ENCODE measurements around the gene ZNF653.

Gene ZNF653

GRCh38 chr19:11486661-11487503 is 18.8 kb downstream of the ZNF653 start:
- no peak for DNase-seq (ENCODE audit: low read depth in 1 of 2, low spot score in 1 of 2)
- Histone ChIP-seq H3K27ac (replicated peaks) (no peak overlapping the region), H3K4me3 (replicated peaks; ENCODE audit: insufficient read depth, low read length) (no peak overlapping the region), H3K27me3 (ENCODE audit: insufficient read depth, poor library complexity, severe bottlenecking) (peaks cover 5% of the 10 kb centered on the region)
- no peak for TF ChIP-seq REST (IDR thresholded peaks at IDR 0.05; ENCODE audit: insufficient replicate concordance, low read depth)
- TF ChIP-seq CTCF (IDR thresholded peaks at IDR 0.05; ENCODE audit: insufficient read depth, low read length) = no peak
- no peak for TF ChIP-seq SPI1 (IDR thresholded peaks at IDR 0.05; ENCODE audit: borderline replicate concordance, low read depth)
- no peak for TF ChIP-seq GABPA (IDR thresholded peaks at IDR 0.05; ENCODE audit: low read depth)
- TF ChIP-seq POLR2AphosphoS5 (IDR thresholded peaks at IDR 0.05; ENCODE audit: low read depth) = no peak

- no peak overlapping the region for H3K4me3 ChIP-seq (replicated peaks; ENCODE audit: insufficient read depth, low read length)
- TF ChIP-seq CTCF (IDR thresholded peaks at IDR 0.05; ENCODE audit: insufficient read depth, low read length) (no peak), SPI1 (IDR thresholded peaks at IDR 0.05; ENCODE audit: borderline replicate concordance, low read depth) (no peak), POLR2AphosphoS5 (IDR thresholded peaks at IDR 0.05; ENCODE audit: low read depth) (no peak)
- DNase-seq (ENCODE audit: low read depth in 1 of 2, low spot score in 1 of 2) = no peak
Observed at GRCh38 chr19:11485245-11485837, 20.3 kb downstream of the ZNF653 start.

GRCh38 chr19:11483366-11484111 is 22.1 kb downstream of the ZNF653 start:
- no peak for DNase-seq (ENCODE audit: low read depth in 1 of 2, low spot score in 1 of 2)
- H3K27me3 ChIP-seq (ENCODE audit: insufficient read depth, poor library complexity, severe bottlenecking) = peaks cover 28% of the 10 kb centered on the region
- TF ChIP-seq POLR2AphosphoS5 (IDR thresholded peaks at IDR 0.05; ENCODE audit: low read depth) (no peak), CTCF (IDR thresholded peaks at IDR 0.05; ENCODE audit: insufficient read depth, low read length) (no peak), SPI1 (IDR thresholded peaks at IDR 0.05; ENCODE audit: borderline replicate concordance, low read depth) (no peak), GABPA (IDR thresholded peaks at IDR 0.05; ENCODE audit: low read depth) (no peak), REST (IDR thresholded peaks at IDR 0.05; ENCODE audit: insufficient replicate concordance, low read depth) (no peak)
- H3K27ac ChIP-seq (replicated peaks) = no peak overlapping the region
- H3K4me3 ChIP-seq (replicated peaks; ENCODE audit: insufficient read depth, low read length) = no peak overlapping the region

More at GRCh38 chr19:11485245-11485837, 20.3 kb downstream of the ZNF653 start:
- Histone ChIP-seq H3K27ac (replicated peaks) (no peak overlapping the region), H3K27me3 (ENCODE audit: insufficient read depth, poor library complexity, severe bottlenecking) (peaks cover 16% of the 10 kb centered on the region)
